Right lobe of liver (tissue), 5 donors: ENCODE measurements around the gene AFF4. TPM values are rescaled to one million over a fixed set of nuclear protein-coding genes. Genes with fewer than 3 reads are reported as not detected.

Experiments
- small RNA-seq, 2 experiments: library from RNA; depleted of rRNA; stranded (forward); fragments of <200 nt; gene quantifications; one replicate each; pipeline ENCODE3, GENCODE V24; 2016
- total RNA-seq, 6 experiments: library from RNA; depleted of rRNA in 2 of 6; stranded (reverse); fragments of >200 nt in 2 of 6; fragmentation: NEBNext Ultra II Directional in 3 of 6; extraction: Animal tissue kit (Norgen Biotek cat#: 25700) in 3 of 6; gene quantifications; one replicate each; pipeline versions ENCODE4 v1.1.0 to v1.2.4, GENCODE V29; 2016 to 2023
- donor health status: DM: no; HTN: no; CAD: no.
- donor health status: DM: no; HTN: no; CAD: no.
- donor health status: DM: no; HTN: yes; CAD: no.
- donor health status: DM: no; HTN: yes; CAD: no.

The AFF4 gene
- total RNA-seq, 6 experiments from 2014 or later = 16.4 to 26.8 (median 20.2) TPM

Small RNAs within 50 kb of the gene (small RNA-seq; reads per million reads assigned to genes)
- gene AC113410.1 = 0 reads per million in 2 experiments
- 0 reads per million in 2 experiments for gene ATP6V0E1P1
- gene RF00019 = 0 reads per million in 2 experiments
- gene RNA5SP192 = 0 reads per million in 2 experiments

Other genes with a start within 250 kb of the AFF4 start
- gene KIF3A, start 226.1 kb downstream of the AFF4 start, total RNA-seq = 1 to 10 TPM; 1.3 to 4.2 (median 2.1) TPM
- gene CCNI2, start 216.2 kb downstream of the AFF4 start, total RNA-seq = under 1 TPM in 1 of 6 experiments, not detected in 5; 0.11 TPM
- gene SEPTIN8, start 186.4 kb downstream of the AFF4 start, total RNA-seq = 10 to 100 TPM in 5 of 6 experiments, 1 to 10 TPM in 1; 8.0 to 15.9 (median 13.3) TPM
- 1 to 10 TPM in 5 of 6 experiments, under 1 TPM in 1; 0.95 to 4.7 (median 1.4) TPM for gene SOWAHA, start 150.3 kb downstream of the AFF4 start, total RNA-seq
- 10 to 100 TPM; 29.5 to 96.1 (median 77.4) TPM for gene SHROOM1, start 133.0 kb downstream of the AFF4 start, total RNA-seq
- under 1 TPM; 0.20 to 0.71 (median 0.48) TPM for gene GDF9, start 97.2 kb downstream of the AFF4 start, total RNA-seq
- gene UQCRQ, start 97.0 kb downstream of the AFF4 start, total RNA-seq = 100 to 1,000 TPM; 488 to 702 (median 628) TPM
- 100 to 1,000 TPM; 120 to 439 (median 214) TPM for gene LEAP2, start 90.0 kb downstream of the AFF4 start, total RNA-seq
- 10 to 100 TPM in 2 of 6 experiments, 1 to 10 TPM in 4; 2.6 to 11.0 (median 9.0) TPM for gene ZCCHC10, start 62.9 kb upstream of the AFF4 start, total RNA-seq
- 10 to 100 TPM; 30.1 to 68.6 (median 46.1) TPM for gene HSPA4, start 88.4 kb upstream of the AFF4 start, total RNA-seq